GM12873 (cell line): ENCODE results near the gene UBTD2.

Experiments
- TF ChIP-seq, protein P1 (sequence below): IDR thresholded peaks from 2 replicates; pipeline ENCODE4 v1.5.1; 2012; ENCODE audit warnings: low read depth, mild to moderate bottlenecking, moderate library complexity, low read length, control low read depth; ENCODE audit not compliant: insufficient read depth; ENCODE audit errors: missing control alignments

Gene UBTD2

DNA sequence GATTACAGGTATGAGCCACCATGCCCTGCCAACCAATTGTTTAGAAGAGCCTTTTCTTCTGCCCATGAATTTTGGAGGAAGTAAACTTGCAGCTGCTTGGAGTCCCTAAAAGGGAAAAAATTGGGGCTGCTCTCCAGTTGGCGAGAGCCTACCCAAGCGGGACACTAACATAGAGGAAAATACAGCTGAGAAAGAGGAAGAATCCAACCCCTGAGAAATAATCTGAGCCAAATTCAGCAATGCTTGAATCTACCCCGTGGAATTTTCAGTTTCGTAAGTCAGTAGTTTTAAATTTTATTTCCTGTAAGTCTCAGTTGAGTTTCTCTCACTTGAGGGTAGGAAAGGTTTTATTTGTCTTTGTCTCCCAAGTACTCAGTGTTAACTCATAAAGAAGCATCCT is 30.4 kb upstream of the UBTD2 start:
- TF ChIP-seq, protein P1, sequence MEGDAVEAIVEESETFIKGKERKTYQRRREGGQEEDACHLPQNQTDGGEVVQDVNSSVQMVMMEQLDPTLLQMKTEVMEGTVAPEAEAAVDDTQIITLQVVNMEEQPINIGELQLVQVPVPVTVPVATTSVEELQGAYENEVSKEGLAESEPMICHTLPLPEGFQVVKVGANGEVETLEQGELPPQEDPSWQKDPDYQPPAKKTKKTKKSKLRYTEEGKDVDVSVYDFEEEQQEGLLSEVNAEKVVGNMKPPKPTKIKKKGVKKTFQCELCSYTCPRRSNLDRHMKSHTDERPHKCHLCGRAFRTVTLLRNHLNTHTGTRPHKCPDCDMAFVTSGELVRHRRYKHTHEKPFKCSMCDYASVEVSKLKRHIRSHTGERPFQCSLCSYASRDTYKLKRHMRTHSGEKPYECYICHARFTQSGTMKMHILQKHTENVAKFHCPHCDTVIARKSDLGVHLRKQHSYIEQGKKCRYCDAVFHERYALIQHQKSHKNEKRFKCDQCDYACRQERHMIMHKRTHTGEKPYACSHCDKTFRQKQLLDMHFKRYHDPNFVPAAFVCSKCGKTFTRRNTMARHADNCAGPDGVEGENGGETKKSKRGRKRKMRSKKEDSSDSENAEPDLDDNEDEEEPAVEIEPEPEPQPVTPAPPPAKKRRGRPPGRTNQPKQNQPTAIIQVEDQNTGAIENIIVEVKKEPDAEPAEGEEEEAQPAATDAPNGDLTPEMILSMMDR, result no peak

DNA sequence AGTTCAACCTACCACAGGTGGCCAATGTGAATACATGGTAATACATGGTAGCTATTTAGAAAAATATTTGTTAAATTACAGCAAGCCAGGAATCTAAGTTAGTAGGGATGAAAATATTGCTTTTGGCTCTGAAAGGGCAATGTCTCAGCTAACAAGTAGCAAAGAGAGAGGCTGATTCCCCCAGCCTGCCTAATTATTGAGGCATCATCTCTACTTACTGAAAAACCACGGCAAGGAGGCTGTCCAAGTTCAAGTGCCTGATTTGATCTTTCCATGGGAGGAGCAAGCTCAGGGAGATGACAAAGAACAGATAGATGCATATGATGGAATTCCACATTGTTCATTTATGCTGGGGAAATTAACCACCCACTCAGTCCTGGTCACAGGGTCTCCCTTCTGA is 28.7 kb upstream of the UBTD2 start:
- TF ChIP-seq, protein P1, result no peak

DNA sequence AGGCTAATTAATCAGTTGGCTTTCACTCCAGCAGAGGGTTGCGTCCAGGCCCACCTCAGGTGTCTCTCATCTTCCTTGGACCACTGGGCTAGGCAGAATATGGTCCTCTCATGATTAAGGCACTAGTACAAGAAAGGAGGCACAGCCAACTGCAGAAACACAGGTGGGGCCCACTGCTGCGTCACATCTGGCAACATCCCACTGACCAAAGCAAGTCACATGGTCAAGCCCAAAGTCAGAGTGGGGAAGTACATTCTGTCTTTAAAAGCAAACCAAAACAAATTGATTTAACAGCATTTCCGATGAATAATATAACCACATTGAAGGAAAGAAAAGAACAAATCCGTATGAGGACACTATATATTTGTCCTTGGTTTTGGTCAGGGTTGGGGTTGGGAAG is 28.0 kb upstream of the UBTD2 start:
- TF ChIP-seq, protein P1, result no peak

DNA sequence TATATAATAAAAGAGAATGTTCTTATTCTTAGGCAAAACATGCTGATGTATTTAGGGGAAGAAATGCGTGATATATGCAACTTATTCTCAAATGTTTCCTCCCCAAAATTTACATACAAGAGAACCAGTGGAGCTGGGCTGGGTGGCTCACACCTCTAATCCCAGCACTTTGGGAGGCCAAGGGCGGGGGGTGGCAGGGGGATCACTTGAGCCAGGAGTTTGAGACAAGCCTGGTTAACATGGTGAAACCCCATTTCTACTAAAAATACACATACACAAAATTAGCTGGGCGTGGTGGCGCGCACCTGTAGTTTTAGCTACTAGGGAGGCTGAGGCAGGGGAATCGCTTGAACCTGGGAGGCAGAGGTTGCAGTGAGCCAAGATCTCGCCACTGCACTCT is 27.5 kb upstream of the UBTD2 start:
- TF ChIP-seq, protein P1, result no peak

DNA sequence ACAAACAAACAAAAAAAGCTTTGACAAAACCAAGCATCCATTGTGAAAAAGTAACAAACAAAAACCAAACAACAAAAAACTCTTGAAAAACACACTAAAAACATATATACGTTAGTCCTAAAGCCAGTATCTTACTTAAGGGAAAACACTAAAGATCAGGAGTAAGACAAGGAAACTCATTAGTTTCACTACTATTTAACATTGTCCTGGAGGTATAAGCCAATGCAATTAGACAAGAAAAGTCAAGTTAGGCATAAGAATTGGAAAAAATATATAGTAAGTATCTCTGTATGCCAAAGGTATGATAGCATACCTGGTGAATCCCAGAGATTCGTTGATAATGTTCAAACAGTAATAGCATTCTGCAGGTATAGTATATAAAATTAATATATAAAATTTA is 21.8 kb upstream of the UBTD2 start:
- TF ChIP-seq, protein P1, result no peak

DNA sequence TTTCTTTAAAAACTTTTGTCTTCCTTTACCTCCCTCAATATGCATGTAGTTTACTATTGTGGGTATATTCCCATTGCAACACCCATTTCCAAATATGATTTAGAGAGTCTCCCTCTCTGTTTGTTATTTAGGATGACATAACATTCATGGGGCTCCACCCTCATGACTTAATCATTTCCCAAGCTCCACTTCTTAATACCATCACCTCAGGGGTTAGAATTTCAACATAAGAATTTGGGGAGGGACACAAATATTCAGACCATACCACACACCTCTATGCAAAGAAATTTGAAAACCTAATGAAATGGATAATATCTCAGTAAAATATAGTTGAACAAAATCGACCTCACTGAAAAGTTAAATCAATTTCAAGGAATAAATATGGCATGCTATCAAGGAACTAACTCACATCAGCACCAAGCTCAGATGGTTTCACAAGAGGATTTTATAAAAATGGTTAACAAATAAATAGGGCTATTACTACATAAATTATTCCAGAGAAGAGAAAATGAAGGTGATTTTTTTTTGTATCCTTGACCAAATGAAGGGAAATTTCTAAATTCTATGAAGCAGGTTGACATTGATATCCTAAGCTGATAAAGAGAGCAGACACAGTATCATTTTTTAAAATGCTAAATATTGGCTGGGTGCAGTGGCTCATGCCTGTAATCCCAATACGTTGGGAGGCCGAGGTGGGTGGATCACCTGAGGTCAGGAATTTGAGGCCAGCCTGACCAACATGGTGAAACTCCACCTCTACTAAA is 20.2 kb upstream of the UBTD2 start:
- TF ChIP-seq, protein P1, result no peak

DNA sequence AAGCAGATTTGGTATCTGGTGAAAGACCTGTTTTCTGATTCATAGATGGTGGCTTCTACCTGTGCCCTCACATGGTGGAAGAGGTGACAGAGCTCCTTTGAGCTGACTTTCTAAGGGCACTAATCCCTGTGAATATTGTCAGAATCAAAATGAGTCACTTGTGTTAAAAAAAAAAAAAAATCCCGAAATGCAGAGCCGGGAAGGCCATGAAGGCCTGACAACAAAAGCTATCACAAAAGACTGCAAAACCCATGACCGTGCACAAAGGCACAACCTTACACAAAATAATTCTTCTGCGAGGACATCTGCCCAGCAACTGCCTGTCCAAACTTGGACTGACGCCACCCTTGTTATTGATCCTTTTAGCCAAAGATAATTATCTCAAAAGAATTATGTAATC is 19.6 kb upstream of the UBTD2 start:
- TF ChIP-seq, protein P1, result no peak
